Brain microvascular endothelial cell (primary cell): ENCODE results near the gene SORCS1.

ENCODE experiments used
- DNase-seq: peaks from one replicate; pipeline ENCODE4 v3.0.0-alpha.2; 2020
- H3K27ac ChIP-seq: fragments of 250-450 bp; sonication (Bioruptor Pico); 2 replicates; pipeline ENCODE4 v1.5.1; 2020; ENCODE audit warnings: mild to moderate bottlenecking, moderate library complexity
- H3K27me3 ChIP-seq: fragments of 250-450 bp; sonication (Bioruptor Pico); replicated peaks from 2 replicates; pipeline ENCODE4 v1.5.1; 2020; ENCODE audit warnings: mild to moderate bottlenecking
- H3K36me3 ChIP-seq: fragments of 250-450 bp; sonication (Bioruptor Pico); replicated peaks from 2 replicates; pipeline ENCODE4 v1.5.1; 2020; ENCODE audit warnings: mild to moderate bottlenecking
- H3K4me3 ChIP-seq: 2 replicates; pipeline ENCODE4 v1.5.1; 2011; ENCODE audit warnings: low read depth, mild to moderate bottlenecking, control low read depth, low read length, moderate library complexity
- CTCF ChIP-seq: IDR thresholded peaks from 2 replicates; pipeline ENCODE4 v1.5.1; 2011; ENCODE audit warnings: low read depth, mild to moderate bottlenecking, moderate library complexity, low read length, control low read depth, inconsistent platforms; ENCODE audit errors: missing control alignments
- in situ Hi-C: cut with HindIII; loops from 2 replicates; pipeline ENCODE4 v1.10.0; 2017; ENCODE audit warnings: low sequenced_read_pairs, low pct_ligation_motif_present

Gene SORCS1

GRCh38 chr10:107085665-107086525 lies 78.6 kb downstream of the SORCS1 start:
- no peak overlapping the region for H3K4me3 ChIP-seq
- no peaks in the 10 kb centered on the region for H3K36me3 ChIP-seq
- no peaks in the 10 kb centered on the region for H3K27me3 ChIP-seq
- in situ Hi-C loops = no loop called here
- no peak for TF ChIP-seq CTCF
- H3K27ac ChIP-seq = no peak overlapping the region
- DNase-seq = no peak

GRCh38 chr10:107083388-107084009 lies 81.0 kb downstream of the SORCS1 start:
- Histone ChIP-seq H3K4me3 (no peak overlapping the region), H3K27me3 (no peaks in the 10 kb centered on the region), H3K27ac (no peak overlapping the region), H3K36me3 (no peaks in the 10 kb centered on the region)
- no peak for DNase-seq
- TF ChIP-seq CTCF = no peak
- in situ Hi-C loops = no loop called here

GRCh38 chr10:107081644-107082043 lies 82.9 kb downstream of the SORCS1 start:
- H3K36me3 ChIP-seq = no peaks in the 10 kb centered on the region
- no peak for DNase-seq
- in situ Hi-C loops = no loop called here
- no peak overlapping the region for H3K27ac ChIP-seq
- TF ChIP-seq CTCF = no peak
- H3K27me3 ChIP-seq = no peaks in the 10 kb centered on the region
- no peak overlapping the region for H3K4me3 ChIP-seq

DNA sequence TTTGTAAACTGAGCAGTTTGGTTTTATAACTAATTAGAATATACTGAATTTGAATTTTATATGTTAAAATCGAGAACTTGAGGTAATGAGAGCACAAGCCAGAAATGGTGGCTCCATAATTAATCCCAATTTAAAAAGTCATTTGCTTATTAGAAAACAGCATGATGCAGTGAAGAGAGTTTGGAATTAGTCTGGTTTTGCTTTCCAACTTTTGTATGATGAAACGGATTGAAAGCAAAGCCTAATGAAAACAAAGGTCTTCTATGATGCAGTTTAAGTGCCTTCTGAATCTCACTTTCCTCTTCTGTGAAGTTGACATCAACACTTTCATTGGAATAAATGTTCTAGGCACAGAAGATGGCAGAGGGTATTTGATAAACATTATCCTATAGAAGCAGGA lies 89.4 kb downstream of the SORCS1 start:
- no peaks in the 10 kb centered on the region for H3K36me3 ChIP-seq
- no peak for DNase-seq
- in situ Hi-C loops = no loop called here
- H3K27ac ChIP-seq = no peak overlapping the region
- H3K27me3 ChIP-seq = no peaks in the 10 kb centered on the region
- H3K4me3 ChIP-seq = no peak overlapping the region
- TF ChIP-seq CTCF = no peak

GRCh38 chr10:107072786-107073185 lies 91.7 kb downstream of the SORCS1 start:
- no peak for DNase-seq
- H3K27me3 ChIP-seq = no peaks in the 10 kb centered on the region
- in situ Hi-C loops = no loop called here
- H3K4me3 ChIP-seq = no peak overlapping the region
- H3K27ac ChIP-seq = no peak overlapping the region
- no peak for TF ChIP-seq CTCF
- no peaks in the 10 kb centered on the region for H3K36me3 ChIP-seq
